PFSK-1 (cell line): ENCODE data around the gene RAP1GAP2.

Experiments used
- FOXP2 ChIP-seq: optimal IDR thresholded peaks from 2 replicates; pipeline ENCODE3; 2011; ENCODE audit warnings: borderline replicate concordance, control low read depth, inconsistent platforms; ENCODE audit not compliant: insufficient read depth; ENCODE audit errors: extremely low read length, extremely low read depth
- POLR2AphosphoS5 ChIP-seq: IDR thresholded peaks from 2 replicates; pipeline ENCODE4 v1.6.1; 2012; ENCODE audit warnings: low read depth, mild to moderate bottlenecking, control low read depth, low read length, moderate library complexity
- REST ChIP-seq, 2 experiments: IDR thresholded peaks; 2 replicates each; pipeline versions ENCODE4 v1.6.1 to v1.8.0; 2011 to 2012; ENCODE audit warnings: low read depth in 2 of 2, low read length in 2 of 2, control low read depth in 1 of 2, inconsistent platforms in 1 of 2, mild to moderate bottlenecking in 1 of 2, moderate library complexity in 1 of 2; ENCODE audit not compliant: insufficient read depth in 1 of 2
- SIN3A ChIP-seq: IDR thresholded peaks from 2 replicates; pipeline ENCODE4 v1.6.1; 2012; ENCODE audit warnings: mild to moderate bottlenecking, low read length, moderate library complexity, borderline replicate concordance; ENCODE audit not compliant: insufficient read depth
- TAF1 ChIP-seq: IDR thresholded peaks from 2 replicates; pipeline ENCODE4 v1.6.1; 2012; ENCODE audit warnings: low read length, control low read depth, borderline replicate concordance; ENCODE audit not compliant: insufficient read depth

Gene RAP1GAP2

GRCh38 chr17:2797226-2797625 lies 988 bp downstream of the RAP1GAP2 start:
- no peak for TF ChIP-seq POLR2AphosphoS5
- TF ChIP-seq TAF1, result no peak
- TF ChIP-seq REST (IDR thresholded peaks at IDR 0.05; ENCODE audit: insufficient read depth in 1 of 2, low read depth in 2 of 2, low read length in 2 of 2), result no peak
- TF ChIP-seq FOXP2, result no peak
- no peak for TF ChIP-seq SIN3A

GRCh38 chr17:2797637-2798036 lies 1.4 kb downstream of the RAP1GAP2 start:
- no peak for TF ChIP-seq REST (IDR thresholded peaks at IDR 0.05; ENCODE audit: insufficient read depth in 1 of 2, low read depth in 2 of 2, low read length in 2 of 2)
- TF ChIP-seq SIN3A, result no peak
- no peak for TF ChIP-seq FOXP2

GRCh38 chr17:2798188-2798587 lies 1.9 kb downstream of the RAP1GAP2 start:
- TF ChIP-seq POLR2AphosphoS5, result no peak
- TF ChIP-seq REST (IDR thresholded peaks at IDR 0.05; ENCODE audit: insufficient read depth in 1 of 2, low read depth in 2 of 2, low read length in 2 of 2), result no peak
- no peak for TF ChIP-seq TAF1
- TF ChIP-seq SIN3A, result no peak
- no peak for TF ChIP-seq FOXP2

- TF ChIP-seq TAF1 (no peak), POLR2AphosphoS5 (no peak), FOXP2 (no peak), SIN3A (no peak)
Observed at GRCh38 chr17:2798678-2799077, 2.4 kb downstream of the RAP1GAP2 start.

- no peak for TF ChIP-seq REST (IDR thresholded peaks at IDR 0.05; ENCODE audit: insufficient read depth in 1 of 2, low read depth in 2 of 2, low read length in 2 of 2)
Observed at GRCh38 chr17:2799653-2800052, 3.4 kb downstream of the RAP1GAP2 start.

GRCh38 chr17:2800367-2800766 lies 4.1 kb downstream of the RAP1GAP2 start:
- TF ChIP-seq SIN3A (no peak), TAF1 (no peak), POLR2AphosphoS5 (no peak), FOXP2 (no peak), REST (IDR thresholded peaks at IDR 0.05; ENCODE audit: insufficient read depth in 1 of 2, low read depth in 2 of 2, low read length in 2 of 2) (no peak)
